Activated CD4-positive, alpha-beta T cell treated with anti-CD3 and anti-CD28 coated beads for 4 hours (primary cell): ENCODE measurements around the gene ZC3H18.

Experiments
- DNase-seq, 2 donors: peaks; one replicate each; pipeline ENCODE4 v3.0.0-alpha.2; 2020

Gene ZC3H18

DNA sequence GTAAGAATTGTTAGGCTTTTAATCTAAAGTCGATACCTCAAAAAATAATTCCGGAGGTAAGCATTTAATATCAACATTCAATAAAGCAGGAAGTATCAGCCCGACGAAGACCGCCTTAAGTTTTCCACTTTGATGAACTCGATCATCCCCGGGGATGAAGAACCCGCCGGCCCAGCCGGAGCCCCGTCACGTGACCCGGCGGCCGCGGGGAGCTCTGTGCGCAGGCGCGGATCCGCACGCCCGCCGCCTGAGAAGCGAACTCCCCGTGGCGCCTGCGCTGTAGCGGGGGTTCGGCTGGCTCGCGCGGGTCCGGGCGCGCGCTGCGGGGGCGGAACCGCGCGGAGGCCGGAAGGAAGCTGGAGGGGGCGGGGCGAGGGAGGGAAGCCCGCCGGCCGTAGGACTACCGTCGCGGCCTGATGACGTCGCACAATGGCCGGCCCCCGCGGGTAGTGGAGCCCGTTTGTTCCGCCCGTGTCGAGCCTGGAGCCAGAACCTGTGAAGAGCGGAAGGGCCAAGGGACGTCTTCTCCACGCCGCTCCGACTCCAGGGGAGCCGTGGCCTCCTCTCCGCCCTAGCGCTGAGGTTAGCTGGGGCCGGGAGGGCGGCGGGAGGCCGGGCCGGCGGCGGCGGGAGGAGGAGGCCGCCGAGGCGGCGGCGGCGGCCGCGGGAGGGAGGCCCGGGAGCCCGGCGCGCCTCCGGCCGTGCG, at the start of gene ZC3H18:
Gene ZC3H18 (plus strand): TSS at position 419 of the 706 bp plus-strand sequence. CDS start 6,721 bp downstream, outside the sequence.
- DNase-seq = peak; percentile 98 to 99

DNA sequence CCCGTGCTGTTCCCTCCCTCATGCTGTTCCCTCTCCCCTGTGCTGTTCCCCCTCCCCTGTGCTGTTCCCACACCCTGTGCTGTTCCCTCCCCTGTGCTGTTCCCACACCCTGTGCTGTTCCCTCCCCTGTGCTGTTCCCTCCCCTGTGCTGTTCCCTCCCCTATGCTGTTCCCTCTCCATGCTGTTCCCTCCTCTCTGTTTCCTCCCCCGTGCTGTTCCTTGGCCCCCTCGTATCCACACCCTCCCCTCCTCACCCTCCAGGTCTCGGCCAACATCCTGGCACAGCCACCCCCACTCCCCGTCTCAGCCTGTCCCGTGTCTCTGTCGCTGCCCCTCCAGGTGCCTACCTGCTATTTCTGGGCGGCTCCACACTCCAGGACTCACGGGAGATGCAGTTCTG, 48.5 kb upstream of the ZC3H18 start:
- no peak for DNase-seq

DNA sequence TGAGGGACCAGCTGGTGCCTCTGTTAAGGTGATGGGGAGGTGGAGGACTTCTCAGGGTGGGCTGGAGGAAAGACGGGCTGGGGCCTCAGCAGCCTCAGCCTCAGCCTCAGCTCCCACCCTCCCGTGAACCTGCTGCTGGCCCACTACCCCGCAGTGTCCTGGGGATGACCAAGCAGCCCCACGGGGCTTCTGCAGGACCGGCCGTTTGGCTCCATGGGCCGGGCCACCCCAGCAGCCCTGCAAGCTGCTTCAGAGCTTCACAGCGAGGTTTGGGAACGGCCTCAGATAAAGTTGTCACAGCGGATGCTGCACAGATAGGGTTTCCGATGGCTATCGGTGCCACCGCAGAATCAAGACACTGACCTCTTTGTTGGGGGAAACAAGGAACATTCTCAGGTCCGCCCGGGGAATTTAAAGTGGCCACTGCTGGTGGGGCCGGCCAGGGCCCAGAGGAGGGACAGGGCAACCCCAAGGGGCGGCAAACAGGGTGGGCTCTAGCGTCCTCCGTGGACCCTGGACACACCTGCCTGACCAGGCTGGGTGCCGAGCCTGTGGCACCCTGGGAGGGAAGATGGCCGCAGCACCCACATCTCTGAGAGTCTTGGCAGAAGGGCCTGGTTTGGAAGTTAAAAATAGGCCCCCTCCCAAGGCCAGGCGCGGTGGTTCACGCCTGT, 47.8 kb upstream of the ZC3H18 start:
- no peak for DNase-seq

- DNase-seq = no peak
Observed at GRCh38 chr16:88523309-88524161, 46.7 kb upstream of the ZC3H18 start.

GRCh38 chr16:88524274-88524972, 45.8 kb upstream of the ZC3H18 start:
- DNase-seq = no peak

GRCh38 chr16:88524973-88525662, 45.1 kb upstream of the ZC3H18 start:
- DNase-seq = no peak

GRCh38 chr16:88525663-88525990, 44.6 kb upstream of the ZC3H18 start:
- no peak for DNase-seq

GRCh38 chr16:88526008-88526905, 43.9 kb upstream of the ZC3H18 start:
- no peak for DNase-seq

- no peak for DNase-seq
Observed at GRCh38 chr16:88526906-88527185, 43.4 kb upstream of the ZC3H18 start.

DNA sequence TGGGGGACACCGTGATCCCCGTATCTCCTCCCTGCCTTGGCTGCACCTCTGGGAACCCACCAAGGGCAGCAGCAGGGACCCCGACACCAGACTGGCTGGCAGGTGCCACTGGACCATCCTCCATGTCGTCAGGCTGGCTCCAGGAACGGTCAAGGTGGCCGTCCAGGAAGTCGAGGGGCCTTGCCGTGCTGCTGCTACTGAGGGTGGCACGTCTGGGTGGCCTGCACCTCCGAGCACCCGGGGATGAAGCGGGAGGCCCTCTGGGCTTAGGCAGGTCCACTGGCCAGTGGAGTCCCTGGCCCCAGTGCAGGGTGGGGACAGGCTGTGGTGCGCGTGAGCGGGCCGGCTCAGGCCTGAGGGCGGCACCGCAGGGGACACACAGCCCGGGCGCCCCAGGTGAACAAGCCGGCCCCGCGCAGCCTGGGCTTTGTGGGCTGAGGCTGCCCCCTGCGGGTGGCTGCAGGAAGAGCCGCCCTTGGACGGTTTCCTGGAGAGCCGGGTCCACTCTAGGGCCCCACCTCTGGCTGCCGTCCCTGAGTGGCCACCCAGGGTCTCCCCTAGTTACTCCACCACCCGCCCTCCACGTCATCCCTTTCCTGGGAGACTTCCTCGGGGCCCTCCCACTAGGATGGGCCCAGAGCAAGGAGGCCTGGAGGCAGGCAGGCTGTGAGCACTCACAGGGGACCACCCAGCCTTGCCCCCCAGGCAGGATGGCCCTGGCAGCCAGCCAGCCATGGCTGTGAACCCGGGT, 42.8 kb upstream of the ZC3H18 start:
- DNase-seq = peak; percentile 62 to 64

GRCh38 chr16:88527937-88528743, 42.1 kb upstream of the ZC3H18 start:
- no peak for DNase-seq

DNA sequence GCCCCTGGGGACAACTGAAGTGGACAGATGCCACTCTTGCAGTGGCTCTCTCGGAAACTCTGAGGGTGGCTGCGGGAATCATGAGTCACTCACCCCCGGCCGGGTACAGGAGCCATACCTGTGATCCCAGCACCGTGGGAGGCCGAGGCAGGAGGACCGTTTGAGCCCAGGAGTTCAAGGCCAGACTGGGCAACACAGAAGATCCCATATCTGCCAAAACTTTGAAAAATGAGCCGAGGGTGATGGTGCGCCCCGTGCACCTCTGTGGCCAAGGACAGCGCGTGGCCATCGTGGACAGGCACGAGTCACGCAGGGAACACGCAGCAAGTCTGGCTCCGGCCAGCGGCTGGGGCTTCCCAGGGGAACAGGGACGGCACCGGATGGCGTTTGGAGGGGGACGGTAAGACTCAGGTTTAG, 41.3 kb upstream of the ZC3H18 start:
- no peak for DNase-seq

DNA sequence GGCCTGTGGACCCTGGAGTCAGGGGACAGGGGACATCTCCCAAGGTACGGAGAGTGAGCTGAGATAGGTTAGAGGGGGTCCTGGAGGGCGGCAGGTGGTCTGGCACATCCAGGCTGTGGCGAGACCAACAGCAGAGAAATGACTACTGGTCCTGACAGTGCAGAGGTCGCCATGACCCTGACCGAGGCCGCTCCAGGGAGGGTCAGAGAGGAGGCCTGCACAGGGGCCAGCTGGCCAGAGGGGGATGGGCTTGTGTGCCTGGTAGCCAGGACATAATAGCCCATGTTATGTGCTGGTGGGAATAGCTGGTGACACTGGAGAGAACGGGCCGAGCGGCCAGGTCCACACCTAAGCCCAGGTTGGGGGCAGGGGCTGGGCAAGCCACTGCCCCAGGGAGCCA, 40.6 kb upstream of the ZC3H18 start:
- no peak for DNase-seq

DNA sequence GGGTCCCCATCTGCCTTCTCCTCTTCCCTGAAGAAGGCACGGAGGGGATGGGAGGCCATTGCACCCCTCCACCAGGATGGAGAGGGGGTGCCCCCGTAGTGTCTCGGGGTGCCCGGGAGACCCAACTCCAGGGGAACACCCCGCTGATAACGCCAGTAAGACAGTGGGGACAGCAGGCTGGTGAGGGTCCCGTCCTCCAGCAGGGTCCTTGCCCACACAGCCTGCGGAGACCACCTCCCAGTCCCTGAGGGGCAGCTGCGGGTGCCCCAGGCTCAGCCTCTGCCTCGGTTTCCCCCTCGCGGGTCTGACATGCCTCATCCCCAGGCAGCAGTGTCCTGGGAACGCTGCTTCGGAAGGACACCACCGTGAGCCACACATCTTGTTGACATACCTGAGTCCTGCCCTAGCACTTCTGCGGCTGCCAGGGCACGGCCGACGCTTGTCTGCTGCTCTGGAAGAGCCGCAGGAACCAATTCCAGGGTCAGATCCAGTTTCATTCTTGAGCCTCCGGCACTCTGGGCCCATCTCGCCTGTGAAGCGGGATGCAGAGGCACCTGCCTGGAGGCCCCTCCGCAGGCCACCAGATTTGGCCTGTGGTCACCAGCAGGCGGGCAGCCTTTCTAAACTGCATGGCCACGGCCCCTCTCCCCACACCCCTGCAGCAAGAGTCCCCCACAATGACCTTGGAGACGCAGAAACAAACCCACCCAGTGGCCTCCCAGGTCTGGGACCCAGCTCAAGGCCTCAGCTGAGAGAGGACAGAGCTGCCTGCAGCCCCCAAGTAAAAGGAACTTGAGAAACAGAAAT, 39.9 kb upstream of the ZC3H18 start:
- no peak for DNase-seq

DNA sequence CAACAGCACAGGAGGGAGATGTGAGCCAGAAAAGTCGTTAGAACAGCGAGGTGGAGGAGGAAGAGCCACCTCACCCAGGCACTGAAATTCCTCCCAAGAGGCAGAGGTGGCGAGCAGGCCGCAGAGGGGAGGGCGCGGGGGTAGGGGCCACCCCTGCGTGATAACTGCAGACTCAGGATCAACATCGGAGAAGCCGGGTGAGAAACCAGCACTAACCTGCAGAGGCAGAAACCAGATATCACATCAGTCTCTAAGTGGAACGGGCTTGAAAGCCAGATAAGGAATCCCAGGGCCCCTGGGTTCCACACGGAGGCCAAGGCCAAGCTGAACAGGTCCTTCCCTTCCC, 39.4 kb upstream of the ZC3H18 start:
- DNase-seq = no peak

DNA sequence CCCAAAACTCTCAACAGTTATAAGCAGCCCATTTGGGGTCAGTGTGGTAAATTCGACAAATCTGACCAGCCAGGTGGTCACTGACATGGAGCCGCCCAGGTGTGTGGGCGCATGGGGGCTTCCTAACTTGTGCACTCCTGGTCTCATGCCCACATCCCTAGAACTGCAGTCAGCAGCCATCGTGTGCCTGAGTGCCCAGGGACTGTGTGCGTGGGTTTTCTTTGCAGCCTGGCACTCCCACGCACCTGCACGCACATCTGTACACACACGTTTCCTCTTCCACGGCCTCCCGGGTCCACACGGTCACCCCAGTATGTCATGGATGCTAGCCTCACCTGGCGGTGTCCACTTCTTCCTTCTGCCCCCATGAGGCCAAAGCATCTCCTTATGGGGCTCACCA, 38.9 kb upstream of the ZC3H18 start:
- no peak for DNase-seq

DNA sequence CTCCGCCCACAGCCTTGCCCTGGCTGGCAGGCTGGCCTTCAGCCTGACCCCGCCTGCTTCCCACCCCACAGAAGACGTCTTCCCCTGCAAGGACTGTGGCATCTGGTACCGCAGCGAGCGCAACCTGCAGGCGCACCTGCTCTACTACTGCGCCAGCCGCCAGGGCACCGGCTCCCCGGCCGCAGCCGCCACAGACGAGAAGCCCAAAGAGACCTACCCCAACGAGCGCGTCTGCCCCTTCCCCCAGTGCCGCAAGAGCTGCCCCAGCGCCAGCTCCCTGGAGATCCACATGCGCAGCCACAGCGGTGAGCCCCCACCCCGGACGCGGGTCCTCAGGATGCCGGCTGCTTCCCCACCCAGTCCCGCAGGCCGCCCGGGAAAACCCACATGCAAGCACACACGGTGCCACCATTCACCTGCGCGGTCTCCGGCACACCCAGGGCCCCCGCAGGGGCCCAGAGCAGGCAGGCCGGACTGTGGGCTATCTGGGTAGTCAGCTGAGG, 38.2 kb upstream of the ZC3H18 start:
- DNase-seq = no peak

DNA sequence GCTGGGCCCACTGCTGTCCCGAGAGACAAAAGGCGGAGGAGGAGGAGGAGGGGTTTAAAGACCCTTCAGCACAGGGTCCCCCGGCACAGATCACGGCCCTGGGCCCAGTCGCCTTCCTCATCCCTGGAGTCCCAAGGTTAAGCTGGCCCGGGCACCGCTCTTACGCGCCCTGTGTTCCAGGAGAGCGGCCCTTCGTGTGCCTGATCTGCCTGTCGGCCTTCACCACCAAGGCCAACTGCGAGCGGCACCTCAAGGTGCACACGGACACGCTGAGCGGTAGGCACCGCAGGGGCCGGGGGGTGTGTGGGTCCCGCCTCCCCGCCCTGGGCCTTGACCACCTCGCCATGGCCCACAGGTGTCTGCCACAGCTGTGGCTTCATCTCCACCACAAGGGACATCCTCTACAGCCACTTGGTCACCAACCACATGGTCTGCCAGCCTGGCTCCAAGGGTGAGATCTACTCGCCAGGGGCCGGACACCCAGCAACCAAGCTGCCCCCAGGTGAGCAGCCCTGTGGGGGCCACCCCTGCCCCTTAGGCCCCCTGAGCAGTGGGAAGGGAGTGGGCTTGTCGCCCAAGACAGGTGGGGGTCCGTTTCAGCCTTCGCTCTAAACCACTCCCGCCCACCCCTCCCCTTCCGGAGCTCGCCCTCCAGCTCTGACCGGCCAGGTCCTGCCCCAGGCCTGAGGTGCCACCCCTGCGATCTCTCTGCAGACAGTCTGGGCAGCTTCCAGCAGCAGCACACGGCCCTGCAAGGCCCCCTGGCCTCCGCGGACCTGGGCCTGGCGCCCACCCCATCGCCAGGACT, 37.6 kb upstream of the ZC3H18 start:
- DNase-seq = no peak
